ENCODE data around the gene TNNI3.
"Not testable (repeated sequence)": the region's sequence is repeated elsewhere in the genome, so short reads cannot be mapped to it uniquely, and the experiment has no call there.

TNNI3 gene

GRCh38 chr19:55109527-55110291, 47.8 kb downstream of the TNNI3 start:
- no peak for TF ChIP-seq CTCF (IDR thresholded peaks at IDR 0.05; ENCODE audit: poor library complexity, severe bottlenecking)
- DNase-seq (ENCODE audit: low spot score) (no peak), ATAC-seq (ENCODE audit: low read depth) (no peak)
- Histone ChIP-seq H3K4me3 (ENCODE audit: severe bottlenecking) (no peak overlapping the region), H3K36me3 (ENCODE audit: low read depth) (no peaks in the 10 kb centered on the region), H3K9me3 (ENCODE audit: severe bottlenecking) (no peaks in the 10 kb centered on the region), H3K27me3 (ENCODE audit: insufficient read depth, poor library complexity, severe bottlenecking) (no peaks in the 10 kb centered on the region), H3K27ac (ENCODE audit: poor library complexity, severe bottlenecking) (no peak overlapping the region), H3K4me1 (ENCODE audit: insufficient read depth, poor library complexity, severe bottlenecking) (no peaks in the 10 kb centered on the region)

GRCh38 chr19:55107252-55107651, 50.3 kb downstream of the TNNI3 start:
- peaks cover 13% of the 10 kb centered on the region for H3K36me3 ChIP-seq (ENCODE audit: low read depth)
- ATAC-seq (ENCODE audit: low read depth); H3K4me1 ChIP-seq (ENCODE audit: insufficient read depth, poor library complexity, severe bottlenecking); H3K27ac ChIP-seq (ENCODE audit: poor library complexity, severe bottlenecking); H3K27me3 ChIP-seq (ENCODE audit: insufficient read depth, poor library complexity, severe bottlenecking); H3K9me3 ChIP-seq (ENCODE audit: severe bottlenecking); H3K4me3 ChIP-seq (ENCODE audit: severe bottlenecking); DNase-seq (ENCODE audit: low spot score): not testable (repeated sequence)

- ATAC-seq (ENCODE audit: low read depth): no peak
These were observed 50.9 kb downstream of the TNNI3 start for GRCh38 chr19:55106591-55106990.

GRCh38 chr19:55105237-55105636, 52.3 kb downstream of the TNNI3 start:
- ATAC-seq (ENCODE audit: low read depth): no peak
- Histone ChIP-seq H3K27me3 (ENCODE audit: insufficient read depth, poor library complexity, severe bottlenecking) (no peaks in the 10 kb centered on the region), H3K9me3 (ENCODE audit: severe bottlenecking) (no peaks in the 10 kb centered on the region), H3K4me1 (ENCODE audit: insufficient read depth, poor library complexity, severe bottlenecking) (no peaks in the 10 kb centered on the region), H3K4me3 (ENCODE audit: severe bottlenecking) (no peak overlapping the region), H3K27ac (ENCODE audit: poor library complexity, severe bottlenecking) (no peak overlapping the region), H3K36me3 (ENCODE audit: low read depth) (peaks cover 20% of the 10 kb centered on the region)
- TF ChIP-seq CTCF (IDR thresholded peaks at IDR 0.05; ENCODE audit: poor library complexity, severe bottlenecking): no peak
- no peak for DNase-seq (ENCODE audit: low spot score)

More at GRCh38 chr19:55106591-55106990, 50.9 kb downstream of the TNNI3 start:
- no peaks in the 10 kb centered on the region for H3K27me3 ChIP-seq (ENCODE audit: insufficient read depth, poor library complexity, severe bottlenecking)
- DNase-seq (ENCODE audit: low spot score): no peak
- no peak overlapping the region for H3K4me3 ChIP-seq (ENCODE audit: severe bottlenecking)
- H3K27ac ChIP-seq (ENCODE audit: poor library complexity, severe bottlenecking): no peak overlapping the region
- H3K36me3 ChIP-seq (ENCODE audit: low read depth): peaks cover 20% of the 10 kb centered on the region
- no peak for TF ChIP-seq CTCF (IDR thresholded peaks at IDR 0.05; ENCODE audit: poor library complexity, severe bottlenecking)
- no peaks in the 10 kb centered on the region for H3K4me1 ChIP-seq (ENCODE audit: insufficient read depth, poor library complexity, severe bottlenecking)
- H3K9me3 ChIP-seq (ENCODE audit: severe bottlenecking): no peaks in the 10 kb centered on the region

GRCh38 chr19:55103190-55103589, 54.3 kb downstream of the TNNI3 start:
- ATAC-seq (ENCODE audit: low read depth) (no peak), DNase-seq (ENCODE audit: low spot score) (no peak)
- H3K27ac ChIP-seq (ENCODE audit: poor library complexity, severe bottlenecking): no peak overlapping the region
- H3K36me3 ChIP-seq (ENCODE audit: low read depth): peaks cover 20% of the 10 kb centered on the region
- H3K4me3 ChIP-seq (ENCODE audit: severe bottlenecking): no peak overlapping the region
- TF ChIP-seq CTCF (IDR thresholded peaks at IDR 0.05; ENCODE audit: poor library complexity, severe bottlenecking): no peak
- H3K9me3 ChIP-seq (ENCODE audit: severe bottlenecking): no peaks in the 10 kb centered on the region
- no peaks in the 10 kb centered on the region for H3K27me3 ChIP-seq (ENCODE audit: insufficient read depth, poor library complexity, severe bottlenecking)
- no peaks in the 10 kb centered on the region for H3K4me1 ChIP-seq (ENCODE audit: insufficient read depth, poor library complexity, severe bottlenecking)
